SU-DHL-6 (cell line): ENCODE results near the gene PHTF2.

ENCODE experiments used
- EZH2phosphoT487 ChIP-seq: fragments of 200-600 bp; sonication (generic), shearing (Covaris generic); conservative IDR thresholded peaks from 2 replicates; pipeline ENCODE4 v1.6.1; 2018; ENCODE audit warnings: mild to moderate bottlenecking, antibody characterized with exemption, low read length, moderate library complexity, mixed read lengths
- TF ChIP-seq, protein P1 (sequence below): fragments of 200-600 bp; sonication (generic); IDR thresholded peaks from one replicate; pipeline ENCODE4 v1.5.1; 2017; ENCODE audit warnings: antibody characterized with exemption, mild to moderate bottlenecking, low read length, moderate library complexity; ENCODE audit not compliant: insufficient read depth, poor library complexity, severe bottlenecking

DNA sequence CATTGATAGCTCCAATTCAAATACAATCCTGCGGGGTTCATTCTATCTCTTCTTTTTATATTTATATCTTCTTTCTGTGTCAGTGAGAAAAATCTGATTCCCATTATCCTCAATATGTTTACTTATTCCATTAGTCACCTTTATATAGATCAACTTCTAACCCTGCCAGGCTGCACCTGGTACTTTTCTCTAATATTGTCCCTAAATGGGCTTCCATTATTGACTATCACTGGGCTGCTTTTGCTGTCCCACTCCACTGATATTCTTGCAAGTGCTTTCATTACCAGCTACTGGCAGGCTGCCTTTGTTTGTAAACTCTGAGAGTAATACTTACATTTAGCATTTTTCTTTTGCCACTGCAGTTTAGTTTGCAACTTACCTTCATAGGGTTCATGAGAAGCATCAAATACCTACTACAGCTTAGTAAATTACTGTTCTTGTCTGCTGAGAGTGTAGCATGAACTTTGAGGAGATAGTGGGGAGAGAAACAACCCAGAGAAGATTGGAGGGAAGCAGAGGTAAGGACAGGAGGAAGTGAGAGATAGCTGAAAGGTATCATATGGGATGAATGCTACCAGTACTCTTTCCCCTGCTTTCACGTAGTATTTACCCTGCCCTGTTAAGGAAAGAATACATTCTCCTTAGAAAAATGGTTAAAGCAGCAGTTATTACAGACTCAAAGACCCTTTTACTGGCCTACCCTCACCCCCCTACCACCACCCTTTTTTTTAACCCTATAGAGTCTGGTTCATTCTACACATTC, 119.1 kb downstream of the PHTF2 start:
- TF ChIP-seq, protein P1, sequence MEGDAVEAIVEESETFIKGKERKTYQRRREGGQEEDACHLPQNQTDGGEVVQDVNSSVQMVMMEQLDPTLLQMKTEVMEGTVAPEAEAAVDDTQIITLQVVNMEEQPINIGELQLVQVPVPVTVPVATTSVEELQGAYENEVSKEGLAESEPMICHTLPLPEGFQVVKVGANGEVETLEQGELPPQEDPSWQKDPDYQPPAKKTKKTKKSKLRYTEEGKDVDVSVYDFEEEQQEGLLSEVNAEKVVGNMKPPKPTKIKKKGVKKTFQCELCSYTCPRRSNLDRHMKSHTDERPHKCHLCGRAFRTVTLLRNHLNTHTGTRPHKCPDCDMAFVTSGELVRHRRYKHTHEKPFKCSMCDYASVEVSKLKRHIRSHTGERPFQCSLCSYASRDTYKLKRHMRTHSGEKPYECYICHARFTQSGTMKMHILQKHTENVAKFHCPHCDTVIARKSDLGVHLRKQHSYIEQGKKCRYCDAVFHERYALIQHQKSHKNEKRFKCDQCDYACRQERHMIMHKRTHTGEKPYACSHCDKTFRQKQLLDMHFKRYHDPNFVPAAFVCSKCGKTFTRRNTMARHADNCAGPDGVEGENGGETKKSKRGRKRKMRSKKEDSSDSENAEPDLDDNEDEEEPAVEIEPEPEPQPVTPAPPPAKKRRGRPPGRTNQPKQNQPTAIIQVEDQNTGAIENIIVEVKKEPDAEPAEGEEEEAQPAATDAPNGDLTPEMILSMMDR = no peak
- no peak for TF ChIP-seq EZH2phosphoT487
